Measurements from ENCODE around the gene GIPR.

Gene GIPR

DNA sequence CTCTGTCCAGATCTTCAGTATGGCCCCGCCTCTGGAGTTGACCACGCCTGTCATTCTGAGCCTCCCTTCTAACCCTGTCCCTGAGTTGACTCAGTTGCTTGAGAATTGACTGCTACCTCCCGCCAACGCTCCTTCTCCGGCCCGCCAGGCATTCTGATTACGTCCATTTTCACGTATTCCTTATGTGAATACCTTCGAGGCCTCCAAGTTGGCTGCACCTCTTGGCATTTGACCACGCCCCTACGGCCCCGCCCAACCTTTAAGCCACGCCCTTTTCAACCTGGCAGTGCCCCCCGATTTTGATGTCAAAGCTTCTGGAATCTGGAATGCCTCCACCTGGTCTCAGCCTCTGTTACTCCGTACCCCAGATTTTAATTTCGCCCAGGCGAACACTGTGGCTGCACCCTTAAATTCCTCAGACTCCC lies 27.2 kb upstream of the GIPR start:
- Histone ChIP-seq H2BK12ac (ENCODE audit: low read length) (no peak overlapping the region), H3K4me2 (ENCODE audit: low read length) (peak overlapping the region; percentile 53), H3K14ac (ENCODE audit: low read length) (no peak overlapping the region), H3K23ac (ENCODE audit: low read length) (no peak overlapping the region), H2BK5ac (ENCODE audit: low read depth, low read length, poor library complexity) (no peak overlapping the region), H2AFZ (ENCODE audit: insufficient read depth, low read length, poor library complexity) (peak overlapping the region; percentile 47), H4K12ac (ENCODE audit: low read depth, low read length) (no peak overlapping the region), H3K4me3 (ENCODE audit: low read depth, low read length) (no peak overlapping the region), H3K27me3 (ENCODE audit: insufficient read depth, low read length) (peaks cover 9% of the 10 kb centered on the region), H3K79me2 (ENCODE audit: control insufficient read depth, insufficient read depth, low read length, poor library complexity) (peaks cover 2% of the 10 kb centered on the region), H3K4me1 (ENCODE audit: control insufficient read depth in 1 of 2, insufficient read depth in 2 of 2, low read length in 2 of 2) (peaks cover 22 to 26% of the 10 kb centered on the region in 2 experiments), H3K36me3 (ENCODE audit: control insufficient read depth in 1 of 2, insufficient read depth in 2 of 2, low read length in 2 of 2) (no peaks in the 10 kb centered on the region), H4K91ac (ENCODE audit: low read depth, low read length) (no peak overlapping the region), H3K18ac (ENCODE audit: low read length) (no peak overlapping the region), H3K27ac (ENCODE audit: low read depth, low read length) (no peak overlapping the region), H4K8ac (ENCODE audit: low read depth, low read length) (peak overlapping the region; percentile 43), H3K9me3 (ENCODE audit: insufficient read depth, low read depth, low read length) (peaks cover 2% of the 10 kb centered on the region), H3K4ac (ENCODE audit: low read depth, low read length) (no peak overlapping the region), H2BK120ac (ENCODE audit: insufficient read depth, low read length, poor library complexity) (no peak overlapping the region), H3K79me1 (ENCODE audit: low read length) (peaks cover 15% of the 10 kb centered on the region), H3K9ac (ENCODE audit: low read length) (no peak overlapping the region), H2AK5ac (ENCODE audit: low read length) (no peak overlapping the region)
- WGBS (ENCODE audit: extremely low coverage, insufficient coverage, insufficient read length): no CpG with 5 or more reads among the region's 17 CpGs
- peak in 1 of 2 donors; percentile 47 for DNase-seq

DNA sequence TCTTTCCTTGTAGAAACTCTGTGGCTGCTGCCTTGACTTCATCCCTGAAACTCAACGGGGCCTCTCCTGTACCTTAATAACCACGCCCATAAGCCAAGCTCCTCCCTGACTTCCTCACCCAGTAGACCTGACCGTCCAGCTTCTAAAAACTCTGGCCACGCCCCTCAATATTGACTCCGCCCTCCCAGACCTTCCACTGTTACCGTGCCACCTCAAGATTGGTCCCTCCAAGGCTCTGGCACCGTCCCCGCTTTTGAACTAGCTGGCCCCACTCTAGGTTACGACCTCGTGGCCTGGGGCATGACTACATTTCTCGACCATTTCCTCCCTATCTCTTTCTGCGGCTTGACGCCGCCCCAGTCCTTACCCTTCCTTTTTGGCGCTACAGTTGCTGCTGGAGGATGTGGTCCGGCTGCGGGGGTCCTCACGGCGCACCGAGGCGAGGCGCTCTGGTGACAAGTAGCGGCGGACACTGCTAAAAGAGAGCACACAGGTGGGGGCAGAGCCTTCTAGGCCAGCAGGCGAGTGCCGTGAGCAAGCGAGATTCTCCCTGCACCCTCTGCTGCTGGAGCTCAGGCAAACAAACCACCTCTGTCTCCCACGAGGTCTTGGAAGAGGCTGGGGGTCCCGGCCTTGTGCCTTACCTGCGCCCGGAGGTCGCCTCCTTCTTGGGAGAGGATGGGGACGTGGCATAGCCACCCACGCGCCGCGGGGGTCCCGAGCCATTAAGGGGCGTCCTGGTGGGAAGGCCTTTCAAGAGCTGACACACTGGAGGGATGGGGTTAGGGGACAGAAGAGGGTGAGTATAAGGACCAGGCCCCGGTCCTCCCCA lies 26.5 kb upstream of the GIPR start:
- H3K14ac ChIP-seq (ENCODE audit: low read length): no peak overlapping the region
- no peak overlapping the region for H3K4ac ChIP-seq (ENCODE audit: low read depth, low read length)
- no peak overlapping the region for H3K27ac ChIP-seq (ENCODE audit: low read depth, low read length)
- H2BK12ac ChIP-seq (ENCODE audit: low read length): no peak overlapping the region
- DNase-seq: peak; percentile 83 to 84
- peak overlapping the region; percentile 53 for H3K4me2 ChIP-seq (ENCODE audit: low read length)
- H3K9ac ChIP-seq (ENCODE audit: low read length): no peak overlapping the region
- no peak overlapping the region for H2AK5ac ChIP-seq (ENCODE audit: low read length)
- H2BK120ac ChIP-seq (ENCODE audit: insufficient read depth, low read length, poor library complexity): no peak overlapping the region
- peaks cover 22 to 31% of the 10 kb centered on the region in 2 experiments for H3K4me1 ChIP-seq (ENCODE audit: control insufficient read depth in 1 of 2, insufficient read depth in 2 of 2, low read length in 2 of 2)
- H3K79me2 ChIP-seq (ENCODE audit: control insufficient read depth, insufficient read depth, low read length, poor library complexity): peaks cover 2% of the 10 kb centered on the region
- peaks cover 2% of the 10 kb centered on the region for H3K9me3 ChIP-seq (ENCODE audit: insufficient read depth, low read depth, low read length)
- H3K18ac ChIP-seq (ENCODE audit: low read length): no peak overlapping the region
- peaks cover 9% of the 10 kb centered on the region for H3K27me3 ChIP-seq (ENCODE audit: insufficient read depth, low read length)
- peaks cover 15% of the 10 kb centered on the region for H3K79me1 ChIP-seq (ENCODE audit: low read length)
- H4K8ac ChIP-seq (ENCODE audit: low read depth, low read length): peak overlapping the region; percentile 23
- no peak overlapping the region for H4K91ac ChIP-seq (ENCODE audit: low read depth, low read length)
- no peak overlapping the region for H3K23ac ChIP-seq (ENCODE audit: low read length)
- H3K4me3 ChIP-seq (ENCODE audit: low read depth, low read length): peak overlapping the region; percentile 40
- peak overlapping the region; percentile 71 for H2AFZ ChIP-seq (ENCODE audit: insufficient read depth, low read length, poor library complexity)
- no peaks in the 10 kb centered on the region for H3K36me3 ChIP-seq (ENCODE audit: control insufficient read depth in 1 of 2, insufficient read depth in 2 of 2, low read length in 2 of 2)
- no peak overlapping the region for H2BK5ac ChIP-seq (ENCODE audit: low read depth, low read length, poor library complexity)
- no CpG with 5 or more reads among the region's 40 CpGs for WGBS (ENCODE audit: extremely low coverage, insufficient coverage, insufficient read length)
- H4K12ac ChIP-seq (ENCODE audit: low read depth, low read length): no peak overlapping the region

- H2BK5ac ChIP-seq (ENCODE audit: low read depth, low read length, poor library complexity): no peak overlapping the region
- peak overlapping the region; percentile 25 for H4K12ac ChIP-seq (ENCODE audit: low read depth, low read length)
- no peak overlapping the region for H3K23ac ChIP-seq (ENCODE audit: low read length)
- WGBS (ENCODE audit: extremely low coverage, insufficient coverage, insufficient read length): no CpG with 5 or more reads among the region's 39 CpGs
- H3K4me2 ChIP-seq (ENCODE audit: low read length): peak overlapping the region; percentile 66
- H3K18ac ChIP-seq (ENCODE audit: low read length): no peak overlapping the region
- H3K4ac ChIP-seq (ENCODE audit: low read depth, low read length): no peak overlapping the region
- H3K9me3 ChIP-seq (ENCODE audit: insufficient read depth, low read depth, low read length): peaks cover 2% of the 10 kb centered on the region
- H3K9ac ChIP-seq (ENCODE audit: low read length): no peak overlapping the region
- peak; percentile 80 to 92 for DNase-seq
- no peak overlapping the region for H3K27ac ChIP-seq (ENCODE audit: low read depth, low read length)
- H3K27me3 ChIP-seq (ENCODE audit: insufficient read depth, low read length): peaks cover 9% of the 10 kb centered on the region
- peaks cover 17 to 26% of the 10 kb centered on the region in 2 experiments for H3K4me1 ChIP-seq (ENCODE audit: control insufficient read depth in 1 of 2, insufficient read depth in 2 of 2, low read length in 2 of 2)
- no peak overlapping the region for H2AK5ac ChIP-seq (ENCODE audit: low read length)
- H3K79me1 ChIP-seq (ENCODE audit: low read length): peaks cover 11% of the 10 kb centered on the region
- peaks cover 2% of the 10 kb centered on the region for H3K79me2 ChIP-seq (ENCODE audit: control insufficient read depth, insufficient read depth, low read length, poor library complexity)
- H4K91ac ChIP-seq (ENCODE audit: low read depth, low read length): no peak overlapping the region
- H4K8ac ChIP-seq (ENCODE audit: low read depth, low read length): peak overlapping the region; percentile 35
- no peak overlapping the region for H2BK120ac ChIP-seq (ENCODE audit: insufficient read depth, low read length, poor library complexity)
- no peak overlapping the region for H3K4me3 ChIP-seq (ENCODE audit: low read depth, low read length)
- peak overlapping the region; percentile 82 for H2AFZ ChIP-seq (ENCODE audit: insufficient read depth, low read length, poor library complexity)
- H3K14ac ChIP-seq (ENCODE audit: low read length): no peak overlapping the region
- H3K36me3 ChIP-seq (ENCODE audit: control insufficient read depth in 1 of 2, insufficient read depth in 2 of 2, low read length in 2 of 2): no peaks in the 10 kb centered on the region
- no peak overlapping the region for H2BK12ac ChIP-seq (ENCODE audit: low read length)
Measured at GRCh38 chr19:45643024-45643926, 24.7 kb upstream of the GIPR start.

GRCh38 chr19:45643927-45644771 lies 23.9 kb upstream of the GIPR start:
- Histone ChIP-seq H2BK120ac (ENCODE audit: insufficient read depth, low read length, poor library complexity) (no peak overlapping the region), H3K79me1 (ENCODE audit: low read length) (peaks cover 6% of the 10 kb centered on the region), H3K4me1 (ENCODE audit: control insufficient read depth in 1 of 2, insufficient read depth in 2 of 2, low read length in 2 of 2) (peaks cover 17 to 25% of the 10 kb centered on the region in 2 experiments), H4K12ac (ENCODE audit: low read depth, low read length) (no peak overlapping the region), H3K4me3 (ENCODE audit: low read depth, low read length) (no peak overlapping the region), H2AK5ac (ENCODE audit: low read length) (no peak overlapping the region), H3K4me2 (ENCODE audit: low read length) (peak overlapping the region; percentile 66), H3K27me3 (ENCODE audit: insufficient read depth, low read length) (peaks cover 9% of the 10 kb centered on the region), H3K18ac (ENCODE audit: low read length) (no peak overlapping the region), H3K14ac (ENCODE audit: low read length) (no peak overlapping the region), H4K8ac (ENCODE audit: low read depth, low read length) (no peak overlapping the region), H3K27ac (ENCODE audit: low read depth, low read length) (no peak overlapping the region), H2BK5ac (ENCODE audit: low read depth, low read length, poor library complexity) (no peak overlapping the region), H3K4ac (ENCODE audit: low read depth, low read length) (no peak overlapping the region), H3K23ac (ENCODE audit: low read length) (no peak overlapping the region), H3K9ac (ENCODE audit: low read length) (no peak overlapping the region), H3K36me3 (ENCODE audit: control insufficient read depth in 1 of 2, insufficient read depth in 2 of 2, low read length in 2 of 2) (no peaks in the 10 kb centered on the region), H4K91ac (ENCODE audit: low read depth, low read length) (no peak overlapping the region), H3K9me3 (ENCODE audit: insufficient read depth, low read depth, low read length) (peaks cover 2% of the 10 kb centered on the region), H2BK12ac (ENCODE audit: low read length) (no peak overlapping the region), H3K79me2 (ENCODE audit: control insufficient read depth, insufficient read depth, low read length, poor library complexity) (no peaks in the 10 kb centered on the region), H2AFZ (ENCODE audit: insufficient read depth, low read length, poor library complexity) (no peak overlapping the region)
- WGBS (ENCODE audit: extremely low coverage, insufficient coverage, insufficient read length): no CpG with 5 or more reads among the region's 14 CpGs
- no peak for DNase-seq

Data from trophoblast cell (in vitro differentiated cells and primary cell).